IPS DF 4.7 (cell line): Measurements from ENCODE around the gene NRP1.

Experiments
- DNase-seq: peaks from one replicate; pipeline ENCODE4 v3.0.0-alpha.2; 2013; ENCODE audit warnings: low spot score; ENCODE audit errors: extremely low read depth

Gene NRP1

GRCh38 chr10:33214174-33214573 is 120.3 kb downstream of the NRP1 start:
- DNase-seq: no peak

- no peak for DNase-seq
Measured at GRCh38 chr10:33212061-33212748, 122.3 kb downstream of the NRP1 start.

GRCh38 chr10:33211106-33211878 is 123.2 kb downstream of the NRP1 start:
- DNase-seq: no peak

DNA sequence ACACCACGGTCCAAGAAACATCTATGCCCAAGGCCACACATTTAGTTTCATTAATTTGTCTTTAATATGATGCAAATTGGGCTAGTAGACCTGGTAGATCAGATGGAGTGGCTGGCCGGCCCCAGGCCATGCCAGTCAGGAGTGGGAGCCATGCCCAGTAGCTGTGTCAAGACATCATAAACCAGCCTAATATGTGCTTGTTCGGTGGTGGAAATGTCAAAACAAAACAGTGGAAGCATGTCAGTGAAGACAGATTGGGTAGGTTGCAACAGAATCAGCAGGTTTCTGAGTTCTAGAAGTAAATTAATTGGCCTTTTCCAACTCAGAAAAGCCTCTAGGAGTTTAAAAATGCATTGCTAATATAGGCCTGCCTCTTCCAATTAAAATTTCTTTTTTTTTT is 124.7 kb downstream of the NRP1 start:
- no peak for DNase-seq

DNA sequence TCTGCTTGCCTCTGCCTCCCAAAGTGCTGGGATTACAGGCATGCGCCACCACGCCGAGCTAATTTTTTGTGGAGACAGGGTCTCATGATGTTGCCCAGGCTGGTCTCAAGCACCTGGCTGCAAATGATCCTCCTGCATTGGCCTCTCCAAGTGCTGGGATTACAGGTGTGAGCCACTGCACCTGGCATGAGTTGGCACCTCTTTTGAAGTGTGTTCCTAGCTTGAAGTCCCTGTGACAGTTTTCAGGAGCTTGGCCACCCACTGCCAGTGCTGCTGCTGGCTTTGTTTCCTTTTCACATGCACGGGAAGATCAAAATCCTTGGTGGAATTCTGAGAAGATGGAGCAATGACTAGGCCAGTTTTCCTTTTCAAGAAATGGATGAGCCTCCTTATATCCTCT is 126.3 kb downstream of the NRP1 start:
- DNase-seq: no peak

DNA sequence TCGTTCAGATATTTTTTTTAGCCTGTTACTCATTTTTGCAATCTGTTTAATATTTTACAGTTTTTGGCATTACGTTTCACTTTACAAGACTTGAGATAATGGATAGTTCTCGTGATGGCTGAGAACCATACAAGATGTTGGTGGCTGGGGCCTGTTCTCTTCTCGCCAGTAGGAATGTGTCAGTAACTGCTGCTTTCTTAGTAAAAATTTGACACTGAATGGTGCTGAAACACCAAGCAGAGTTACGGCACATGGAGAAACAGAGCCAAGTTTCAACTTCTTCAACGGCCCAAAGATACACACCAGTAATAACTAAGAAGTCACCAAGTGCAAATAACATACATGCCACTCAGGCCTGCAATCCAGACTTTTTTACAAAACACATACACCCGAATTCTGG is 130.4 kb downstream of the NRP1 start:
- DNase-seq: no peak

- DNase-seq: no peak
Measured at GRCh38 chr10:33201971-33202370, 132.5 kb downstream of the NRP1 start.

DNA sequence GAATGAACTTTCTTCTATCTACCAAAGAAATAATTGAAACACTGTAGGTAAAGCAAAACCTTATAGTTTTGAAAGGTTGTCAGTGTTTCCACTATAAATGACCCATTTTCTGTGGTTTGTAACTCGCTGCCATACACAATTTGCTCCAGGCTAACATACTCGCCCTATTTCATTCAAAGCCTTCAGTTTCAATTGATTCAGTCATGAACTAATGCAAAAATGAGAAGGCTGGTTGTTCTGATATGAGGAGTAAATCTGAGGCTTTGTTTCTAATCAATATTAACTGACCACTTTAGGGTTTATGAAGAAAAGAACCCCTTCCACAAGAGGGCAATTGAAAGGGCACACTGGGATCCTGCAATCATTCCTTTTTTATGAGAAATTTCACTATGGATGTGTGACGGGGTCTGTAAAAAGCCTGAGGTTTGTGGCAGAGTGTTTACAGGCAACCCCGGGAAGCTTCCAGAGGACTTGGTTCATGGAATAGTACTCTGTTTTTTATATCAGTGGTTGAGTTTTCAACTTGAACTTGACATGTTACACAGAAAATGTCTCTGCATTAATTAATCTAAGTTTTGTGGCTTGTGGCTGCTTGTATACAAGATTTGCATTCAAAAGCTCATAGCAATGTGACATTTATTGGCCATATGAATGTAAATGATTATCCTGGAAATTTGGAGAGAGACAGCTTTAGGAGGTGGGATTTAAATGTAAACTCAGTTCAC is 133.2 kb downstream of the NRP1 start:
- no peak for DNase-seq

DNA sequence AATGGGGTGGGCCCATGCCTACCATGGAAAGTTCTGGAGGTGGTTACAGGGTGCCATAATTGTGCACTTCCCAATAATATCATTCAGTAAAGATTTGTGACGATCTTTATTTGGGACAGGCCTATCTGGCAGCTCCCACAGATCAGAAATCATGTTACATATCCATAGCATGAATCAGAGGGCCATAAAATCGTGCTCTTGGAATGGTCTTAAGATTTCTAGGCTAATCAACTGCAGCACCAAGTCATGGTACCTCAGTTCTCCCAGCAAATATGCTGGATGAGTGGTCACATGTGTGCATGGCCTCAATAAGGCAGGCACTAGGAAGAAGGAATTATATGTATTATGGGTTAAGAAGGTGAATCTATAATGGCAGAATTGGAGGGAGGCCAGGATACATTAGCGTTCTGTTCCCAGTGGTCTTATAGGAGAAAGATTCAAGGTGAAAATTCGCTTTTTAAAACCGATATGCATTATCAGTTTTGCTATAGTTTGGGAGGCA is 134.7 kb downstream of the NRP1 start:
- DNase-seq: no peak

- DNase-seq: no peak
Measured at GRCh38 chr10:33198610-33199009, 135.9 kb downstream of the NRP1 start.

DNA sequence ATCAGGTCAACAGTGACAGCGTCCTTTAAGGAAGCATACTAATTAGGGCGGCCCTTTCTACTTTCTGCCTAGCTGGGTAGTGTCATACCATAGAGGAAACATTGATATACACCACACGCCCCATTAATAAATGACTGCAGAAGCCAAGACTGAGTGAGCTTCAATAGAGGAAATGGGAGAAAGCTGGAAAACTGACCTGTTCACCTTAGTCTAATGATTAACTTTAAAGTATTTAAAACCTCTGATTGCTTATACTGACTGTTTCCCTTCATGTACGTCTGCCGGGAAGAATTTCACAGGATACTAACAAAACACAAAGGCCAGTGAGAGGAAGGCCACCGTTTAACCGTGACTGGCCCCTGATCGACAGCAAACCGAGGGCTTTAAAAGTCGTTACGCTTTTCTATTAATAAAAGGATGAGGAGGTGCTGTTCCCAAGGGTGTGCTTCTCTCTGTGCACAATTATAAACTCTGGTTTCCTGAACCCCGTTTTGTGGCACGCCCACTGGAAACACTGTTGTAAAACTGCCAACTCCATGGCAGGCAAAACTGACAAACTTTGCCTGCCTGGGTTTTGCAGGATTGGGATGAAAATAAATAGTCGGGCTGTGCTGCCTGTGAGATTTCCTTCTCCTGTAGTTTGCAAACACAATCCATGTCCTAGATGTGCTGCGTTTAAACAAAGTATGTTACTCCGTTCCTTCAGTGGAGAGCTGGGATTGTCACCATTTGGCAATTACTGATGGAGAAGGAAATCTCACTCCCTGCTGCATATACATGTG is 137.6 kb downstream of the NRP1 start:
- DNase-seq: no peak

DNA sequence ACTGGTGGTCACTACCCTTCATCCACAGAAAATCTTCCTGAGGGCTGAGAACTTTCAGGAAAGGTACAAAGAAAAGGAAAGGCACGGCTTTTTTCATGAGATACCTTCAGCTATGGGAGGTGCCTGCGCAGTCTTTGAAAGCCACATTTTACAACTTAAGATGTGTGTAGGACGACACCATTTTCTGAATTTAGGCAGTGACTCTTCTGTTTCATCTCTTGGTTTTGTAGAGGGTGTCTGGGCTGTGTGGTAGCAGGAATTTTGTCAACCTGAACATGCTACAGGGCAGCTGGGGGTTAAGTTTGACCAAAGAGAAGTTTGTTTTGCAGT is 138.1 kb downstream of the NRP1 start:
- DNase-seq: no peak

DNA sequence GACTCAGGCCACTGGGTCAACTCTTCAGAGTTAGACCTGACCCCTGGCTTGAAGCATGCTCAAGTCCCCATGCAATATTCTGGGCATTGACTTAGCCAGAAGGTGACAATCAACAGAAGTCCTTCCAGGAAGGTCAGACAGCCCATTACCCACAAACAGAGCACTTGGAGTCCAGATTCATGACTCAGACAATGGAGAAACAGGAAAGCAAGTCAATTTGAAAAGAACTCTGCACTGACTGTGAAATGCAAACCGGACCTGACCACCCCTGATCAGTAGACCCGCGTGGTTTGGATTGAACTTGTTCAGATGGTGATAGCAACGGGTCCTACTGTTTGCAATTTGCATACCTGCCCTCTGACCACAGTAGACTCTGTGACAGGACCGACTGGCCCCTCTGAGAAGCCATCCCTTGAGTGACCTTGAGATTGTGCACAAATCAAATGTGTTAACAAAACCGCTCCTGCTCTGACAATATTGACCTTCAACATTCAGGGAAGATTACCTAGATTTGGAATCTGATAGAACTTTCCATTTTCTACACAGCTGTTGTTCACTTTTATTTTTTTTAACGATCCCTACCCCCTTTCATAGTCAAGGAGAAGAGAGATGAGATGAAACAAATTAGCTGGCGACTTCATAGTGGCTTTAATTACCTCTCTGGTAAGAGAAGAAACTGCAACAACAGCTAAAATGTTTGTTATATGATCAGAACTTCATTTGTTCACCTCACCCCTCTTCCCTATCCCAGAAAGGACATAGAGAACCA is 138.7 kb downstream of the NRP1 start:
- DNase-seq: no peak

DNA sequence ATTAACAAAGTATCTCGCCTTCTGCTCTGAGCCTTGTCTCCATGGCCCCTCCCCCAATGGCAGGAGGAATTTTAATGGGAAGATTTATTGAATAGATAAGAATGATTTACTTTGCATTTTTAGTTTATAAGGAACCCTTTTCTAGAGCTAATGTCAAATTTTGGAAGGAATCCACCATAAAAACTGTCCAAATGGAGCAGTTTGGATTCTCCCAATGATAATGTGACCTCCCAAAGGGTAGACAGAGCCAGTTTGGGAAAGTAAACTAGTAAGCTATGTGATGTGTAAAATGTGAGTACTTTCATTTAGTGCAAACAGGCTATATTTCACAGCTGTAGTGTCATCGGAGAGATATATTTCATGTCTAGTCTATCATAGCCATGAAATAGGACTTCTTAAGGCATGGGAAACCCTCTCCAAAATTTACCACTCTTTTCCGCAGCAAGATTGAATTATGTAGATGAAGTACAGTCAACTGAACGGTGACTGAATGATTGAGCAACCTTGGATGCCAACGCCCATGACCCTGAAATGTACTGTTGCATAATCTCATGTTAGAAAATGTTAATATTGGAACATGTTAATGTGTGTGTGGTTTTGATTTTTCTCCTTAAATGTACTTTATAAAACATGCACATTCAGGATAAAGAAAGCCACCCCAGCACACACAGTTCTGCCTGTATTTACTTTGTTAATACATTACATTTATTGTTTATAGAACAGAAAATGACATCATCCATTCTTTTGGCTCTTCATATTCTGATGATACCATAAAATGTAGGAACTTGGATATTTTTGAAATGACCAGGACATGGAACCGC is 140.6 kb downstream of the NRP1 start:
- no peak for DNase-seq

GRCh38 chr10:33193057-33193700 is 141.3 kb downstream of the NRP1 start:
- DNase-seq: peak; percentile 51

GRCh38 chr10:33192190-33192589 is 142.3 kb downstream of the NRP1 start:
- DNase-seq: no peak

- DNase-seq: no peak
Measured at GRCh38 chr10:33190406-33190805, 144.1 kb downstream of the NRP1 start.

DNA sequence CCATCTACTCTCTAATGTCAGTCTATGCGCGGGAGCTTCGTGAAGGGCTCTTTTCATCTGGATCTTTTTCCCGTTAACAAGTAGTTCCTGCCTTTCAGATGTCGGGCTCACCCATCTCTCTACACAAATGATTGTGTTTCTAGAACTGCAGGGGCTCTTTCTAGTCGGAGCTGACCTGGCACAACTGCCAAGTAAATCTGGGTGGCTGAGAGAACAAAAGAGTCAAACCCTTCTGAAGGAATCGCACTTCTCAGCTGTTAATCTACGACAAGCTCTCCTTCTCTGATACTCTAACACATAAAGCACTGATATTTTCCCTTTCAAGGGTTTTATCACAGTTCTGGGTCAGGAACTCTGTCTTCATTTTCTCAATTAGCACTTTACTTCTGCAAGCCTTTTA is 144.7 kb downstream of the NRP1 start:
- DNase-seq: no peak

GRCh38 chr10:33189363-33189762 is 145.1 kb downstream of the NRP1 start:
- DNase-seq: no peak
